Endodermal cell (in vitro differentiated cells): ENCODE results near the gene BAD. TPM values are rescaled to one million over a fixed set of nuclear protein-coding genes. Genes with fewer than 3 reads are reported as not detected.

ENCODE experiments used
- DNase-seq: peaks from one replicate; pipeline ENCODE4 v3.0.0-alpha.2; 2017
- H3K27ac ChIP-seq: 2 replicates; pipeline ENCODE4 v1.5.1; 2013; ENCODE audit warnings: mild to moderate bottlenecking, low read depth, low read length, moderate library complexity
- H3K27me3 ChIP-seq: 2 replicates; pipeline ENCODE4 v1.6.1; 2013; ENCODE audit warnings: mild to moderate bottlenecking, low read length, moderate library complexity; ENCODE audit not compliant: insufficient read depth, control insufficient read depth, poor library complexity, severe bottlenecking
- H3K36me3 ChIP-seq: 2 replicates; pipeline ENCODE4 v1.7.0; 2013; ENCODE audit warnings: mild to moderate bottlenecking, low read length, moderate library complexity; ENCODE audit not compliant: control insufficient read depth, insufficient read depth
- H3K4me1 ChIP-seq: one replicate; pipeline ENCODE4 v1.7.0; 2013; ENCODE audit warnings: low read length; ENCODE audit not compliant: control insufficient read depth, insufficient read depth
- H3K4me3 ChIP-seq: 2 replicates; pipeline ENCODE4 v1.5.1; 2013; ENCODE audit warnings: mild to moderate bottlenecking, low read length, moderate library complexity
- H3K9ac ChIP-seq: 2 replicates; pipeline ENCODE4 v1.6.1; 2013; ENCODE audit warnings: mild to moderate bottlenecking, low read length, moderate library complexity; ENCODE audit not compliant: poor library complexity, severe bottlenecking; ENCODE audit errors: extremely low read depth
- H3K9me3 ChIP-seq: 2 replicates; pipeline ENCODE4 v1.6.1; 2013; ENCODE audit warnings: mild to moderate bottlenecking, low read length, moderate library complexity; ENCODE audit not compliant: control insufficient read depth
- H3K27ac Mint-ChIP-seq: 2 replicates; pipeline ENCODE4 v1.8.0; 2020; ENCODE audit warnings: mixed read lengths
- H3K27me3 Mint-ChIP-seq: 2 replicates; pipeline ENCODE4 v1.8.0; 2021; ENCODE audit warnings: mild to moderate bottlenecking, mixed read lengths; ENCODE audit not compliant: insufficient read depth
- H3K36me3 Mint-ChIP-seq: 2 replicates; pipeline ENCODE4 v1.8.0; 2020; ENCODE audit warnings: low read depth, mixed read lengths
- H3K4me1 Mint-ChIP-seq: 2 replicates; pipeline ENCODE4 v1.8.0; 2020; ENCODE audit warnings: mixed read lengths
- H3K4me3 Mint-ChIP-seq: 2 replicates; pipeline ENCODE4 v1.8.0; 2020; ENCODE audit warnings: mild to moderate bottlenecking, moderate library complexity, mixed read lengths
- H3K9me3 Mint-ChIP-seq: 2 replicates; pipeline ENCODE4 v1.8.0; 2020; ENCODE audit warnings: mild to moderate bottlenecking, mixed read lengths
- CTCF ChIP-seq: fragments of 200-600 bp; sonication (generic); conservative IDR thresholded peaks from 2 replicates; pipeline ENCODE4 v1.5.0; 2021; ENCODE audit warnings: antibody characterized with exemption, mild to moderate bottlenecking
- WGBS, 2 experiments: methylation state at CpG; one replicate each; pipeline versions ENCODE4 v1.1.5 to v1.1.7; 2013; ENCODE audit warnings: missing lambda C conversion rate in 2 of 2, mixed read lengths in 1 of 2; ENCODE audit not compliant: insufficient coverage in 1 of 2, insufficient read length in 1 of 2; 5-methylcytosine and 5-hydroxymethylcytosine counted together
- total RNA-seq, 2 donors: library from RNA; stranded (reverse); fragmentation: NEBNext Ultra II Directional in 1 of 2; extraction: Animal tissue kit (Norgen Biotek cat#: 25700) in 1 of 2; gene quantifications; 2 replicates in 1 of 2; 3 replicates in 1 of 2; pipeline ENCODE4 v1.2.1, GENCODE V29; 2021

BAD gene
- total RNA-seq, 2 donors from 2014 or later, result 42.3 to 48.2 TPM

GRCh38 chr11:64222651-64223000 is 61.8 kb downstream of the BAD start:
- no peak for DNase-seq
- H3K4me1 Mint-ChIP-seq, result peaks cover 10% of the 10 kb centered on the region
- no peak for TF ChIP-seq CTCF
- Histone ChIP-seq H3K36me3 (peaks cover 5% of the 10 kb centered on the region), H3K9me3 (no peaks in the 10 kb centered on the region), H3K9ac (no peak overlapping the region), H3K27me3 (no peaks in the 10 kb centered on the region), H3K27ac (no peak overlapping the region), H3K4me1 (peaks cover 4% of the 10 kb centered on the region), H3K4me3 (no peak overlapping the region)
- H3K27ac Mint-ChIP-seq, result no peak overlapping the region
- H3K36me3 Mint-ChIP-seq, result peaks cover 3% of the 10 kb centered on the region
- WGBS, 2 experiments, result 89% methylated on average over 9 of the region's 9 CpGs
- no peaks in the 10 kb centered on the region for H3K27me3 Mint-ChIP-seq
- no peaks in the 10 kb centered on the region for H3K9me3 Mint-ChIP-seq
- H3K4me3 Mint-ChIP-seq, result no peak overlapping the region

DNA sequence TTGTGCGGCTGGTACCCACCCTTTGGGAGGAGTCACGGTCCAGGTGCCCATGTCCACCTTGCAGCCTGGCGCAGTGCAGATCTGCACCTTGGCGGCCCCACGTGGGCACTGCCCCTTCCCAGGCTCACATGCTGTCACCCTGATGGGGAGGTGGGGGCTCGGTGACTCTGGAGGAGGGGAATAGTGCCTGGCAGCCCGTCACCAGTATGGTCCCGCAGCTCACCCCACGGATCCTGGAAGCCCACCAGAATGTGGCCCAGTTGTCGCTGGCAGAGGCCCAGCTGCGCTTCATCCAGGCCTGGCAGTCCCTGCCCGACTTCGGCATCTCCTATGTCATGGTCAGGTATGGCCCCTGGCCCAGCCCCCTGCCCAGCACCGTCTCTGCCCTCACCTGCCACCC is 63.7 kb downstream of the BAD start:
- Histone ChIP-seq H3K9ac (no peak overlapping the region), H3K4me1 (no peaks in the 10 kb centered on the region), H3K36me3 (peaks cover 5% of the 10 kb centered on the region), H3K4me3 (no peak overlapping the region), H3K27me3 (no peaks in the 10 kb centered on the region), H3K9me3 (no peaks in the 10 kb centered on the region), H3K27ac (no peak overlapping the region)
- no peaks in the 10 kb centered on the region for H3K27me3 Mint-ChIP-seq
- DNase-seq, result no peak
- no peak for TF ChIP-seq CTCF
- 94 to 100% methylated on average over 12 to 14 of the region's 14 CpGs for WGBS, 2 experiments
- no peaks in the 10 kb centered on the region for H3K9me3 Mint-ChIP-seq
- H3K4me1 Mint-ChIP-seq, result peaks cover 5% of the 10 kb centered on the region
- H3K36me3 Mint-ChIP-seq, result peaks cover 9% of the 10 kb centered on the region
- H3K4me3 Mint-ChIP-seq, result no peak overlapping the region
- H3K27ac Mint-ChIP-seq, result no peak overlapping the region

- Mint-ChIP-seq H3K9me3 (no peaks in the 10 kb centered on the region), H3K36me3 (peaks cover 14% of the 10 kb centered on the region), H3K27ac (no peak overlapping the region), H3K4me3 (no peak overlapping the region), H3K4me1 (peaks cover 3% of the 10 kb centered on the region), H3K27me3 (no peaks in the 10 kb centered on the region)
- Histone ChIP-seq H3K27me3 (no peaks in the 10 kb centered on the region), H3K27ac (no peak overlapping the region), H3K9ac (no peak overlapping the region), H3K9me3 (no peaks in the 10 kb centered on the region), H3K4me1 (no peaks in the 10 kb centered on the region), H3K4me3 (no peak overlapping the region), H3K36me3 (peaks cover 5% of the 10 kb centered on the region)
- no peak for DNase-seq
- 91 to 93% methylated on average over 9 to 17 of the region's 17 CpGs for WGBS, 2 experiments
- TF ChIP-seq CTCF, result no peak
These were observed 64.2 kb downstream of the BAD start for GRCh38 chr11:64220271-64220670.

Other genes with a start within 250 kb of the BAD start
- not detected for gene FLRT1, start 248.7 kb downstream of the BAD start, total RNA-seq
- 10 to 100 TPM; 23.0 to 41.9 TPM for gene MACROD1, start 118.6 kb downstream of the BAD start, total RNA-seq
- 100 to 1,000 TPM; 230 to 257 TPM for gene STIP1, start 98.5 kb downstream of the BAD start, total RNA-seq
- 1 to 10 TPM; 4.2 to 5.3 TPM for gene FERMT3, start 77.9 kb downstream of the BAD start, total RNA-seq
- gene TRPT1, start 58.5 kb downstream of the BAD start, total RNA-seq, result 10 to 100 TPM; 45.6 to 60.4 TPM
- 10 to 100 TPM; 54.4 to 55.9 TPM for gene NUDT22, start 58.4 kb downstream of the BAD start, total RNA-seq
- 10 to 100 TPM; 20.3 to 22.9 TPM for gene DNAJC4, start 54.1 kb downstream of the BAD start, total RNA-seq
- 10 to 100 TPM; 58.9 to 78.4 TPM for gene VEGFB, start 50.1 kb downstream of the BAD start, total RNA-seq
- gene FKBP2, start 43.6 kb downstream of the BAD start, total RNA-seq, result 10 to 100 TPM; 44.6 to 53.7 TPM
- 100 to 1,000 TPM; 228 to 265 TPM for gene PPP1R14B, start 37.7 kb downstream of the BAD start, total RNA-seq
- gene PLCB3, start 33.1 kb downstream of the BAD start, total RNA-seq, result 10 to 100 TPM; 75.0 to 83.2 TPM
- 10 to 100 TPM; 57.7 to 58.4 TPM for gene GPR137, start 1.2 kb upstream of the BAD start, total RNA-seq
- not detected for gene KCNK4, start 6.6 kb upstream of the BAD start, total RNA-seq
- gene CATSPERZ, start 15.7 kb upstream of the BAD start, total RNA-seq, result not detected
- 10 to 100 TPM; 22.8 to 34.5 TPM for gene ESRRA, start 20.9 kb upstream of the BAD start, total RNA-seq
- 100 to 1,000 TPM; 265 to 352 TPM for gene TRMT112, start 32.9 kb upstream of the BAD start, total RNA-seq
- gene PRDX5, start 33.5 kb upstream of the BAD start, total RNA-seq, result 100 to 1,000 TPM; 235 to 289 TPM
- 10 to 100 TPM; 14.2 to 15.2 TPM for gene CCDC88B, start 55.5 kb upstream of the BAD start, total RNA-seq
- 10 to 100 TPM; 13.5 to 14.5 TPM for gene RPS6KA4, start 74.5 kb upstream of the BAD start, total RNA-seq